Adrenal gland (tissue), 5 donors: ENCODE data around the gene RRP1.

Experiments
- CTCF ChIP-seq, 6 experiments: fragments of 450-650 bp in 4 of 6; fragments of 200-600 bp in 2 of 6; sonication (generic) in 1 of 6; IDR thresholded peaks; 1 replicate in 5 of 6; 2 replicates in 1 of 6; pipeline versions ENCODE4 v1.5.1 to v1.8.0; 2016 to 2021; ENCODE audit warnings: antibody characterized with exemption in 6 of 6, mild to moderate bottlenecking in 2 of 6, moderate library complexity in 1 of 6
- POLR2A ChIP-seq, 2 donors: fragments of 450-650 bp; IDR thresholded peaks; one replicate each; pipeline ENCODE4 v1.6.1; 2017; ENCODE audit warnings: antibody characterized with exemption in 2 of 2, mild to moderate bottlenecking in 2 of 2, moderate library complexity in 1 of 2
- donor health status: DM: no; HTN: no; CAD: no.

GRCh38 chr21:43817157-43818086, 28.0 kb downstream of the RRP1 start:
- TF ChIP-seq CTCF (IDR thresholded peaks at IDR 0.05) = no peak
- TF ChIP-seq POLR2A (IDR thresholded peaks at IDR 0.05) = no peak
